ENCODE results near the gene NR4A1. TPM values are rescaled to one million over a fixed set of nuclear protein-coding genes. Genes with fewer than 3 reads are reported as not detected.

NR4A1 gene
- total RNA-seq, 4 donors from 2014 or later, result 26.2 to 88.1 (median 59.4) TPM

DNA sequence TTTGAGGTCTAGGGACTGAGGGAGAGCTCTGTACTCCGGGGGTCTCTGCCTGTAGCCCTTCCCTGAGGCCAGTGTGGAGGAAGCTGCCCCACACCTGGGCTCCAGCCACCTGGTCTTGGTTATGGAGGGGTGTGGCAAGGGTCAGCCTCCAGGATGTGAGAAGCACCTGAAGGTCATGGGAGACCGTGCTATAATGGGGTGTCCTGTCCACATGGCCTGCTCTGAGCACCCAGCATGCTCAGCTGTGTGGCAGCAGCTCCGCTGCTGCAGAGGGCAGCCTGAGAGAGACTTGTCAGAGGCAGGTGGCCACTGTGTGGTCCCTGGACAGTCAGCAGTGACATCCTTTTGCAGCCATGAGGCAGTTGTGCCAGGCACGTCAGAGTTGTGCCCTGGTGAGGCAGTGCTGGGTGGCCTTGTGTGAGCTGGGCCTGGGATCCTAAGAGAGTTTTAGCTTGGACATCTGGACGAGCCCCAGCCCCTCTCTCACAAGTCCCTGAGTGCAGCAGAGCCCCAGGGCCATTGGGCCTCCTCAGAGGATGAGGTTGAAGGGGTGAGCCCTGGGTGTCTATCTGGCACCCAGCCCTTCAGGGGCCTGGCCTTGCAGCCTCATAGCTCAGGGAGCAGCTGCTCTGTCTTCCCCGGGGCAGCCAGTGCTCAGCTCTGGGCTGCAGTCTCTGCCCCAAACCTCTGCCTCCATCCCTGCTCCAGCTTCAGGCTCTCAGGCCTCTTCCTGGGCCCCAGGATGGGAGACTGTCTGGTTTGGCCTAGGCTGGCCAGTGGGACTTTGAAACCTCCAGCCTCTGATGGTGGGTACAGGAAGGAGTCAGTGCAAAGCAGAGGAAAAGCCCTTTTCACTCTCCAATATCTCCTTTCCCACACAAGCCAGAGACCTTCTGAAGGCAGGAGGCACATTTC is 11.2 kb downstream of the NR4A1 start:
- intact Hi-C loops (cut with DNase I), result no loop called here
- H3K36me3 ChIP-seq, result peaks cover 0 to 28% (median 19%) of the 10 kb centered on the region in 4 donors
- peaks cover 10 to 49% (median 30%) of the 10 kb centered on the region in 4 donors for H3K4me1 ChIP-seq
- H3K27ac ChIP-seq (replicated peaks in 1 of 4), result peak overlapping the region; percentile 54 to 76 (median 66)
- no peak for TF ChIP-seq EP300 (IDR thresholded peaks at IDR 0.05)
- no peak for TF ChIP-seq POLR2A (IDR thresholded peaks at IDR 0.05; ENCODE audit: low read depth)
- no peak overlapping the region for H3K4me3 ChIP-seq
- 75% methylated on average over 3 of the region's 6 CpGs for WGBS
- no peaks in the 10 kb centered on the region for H3K9me3 ChIP-seq
- no peak for DNase-seq (ENCODE audit: extremely low spot score)
- no peaks in the 10 kb centered on the region for H3K27me3 ChIP-seq

DNA sequence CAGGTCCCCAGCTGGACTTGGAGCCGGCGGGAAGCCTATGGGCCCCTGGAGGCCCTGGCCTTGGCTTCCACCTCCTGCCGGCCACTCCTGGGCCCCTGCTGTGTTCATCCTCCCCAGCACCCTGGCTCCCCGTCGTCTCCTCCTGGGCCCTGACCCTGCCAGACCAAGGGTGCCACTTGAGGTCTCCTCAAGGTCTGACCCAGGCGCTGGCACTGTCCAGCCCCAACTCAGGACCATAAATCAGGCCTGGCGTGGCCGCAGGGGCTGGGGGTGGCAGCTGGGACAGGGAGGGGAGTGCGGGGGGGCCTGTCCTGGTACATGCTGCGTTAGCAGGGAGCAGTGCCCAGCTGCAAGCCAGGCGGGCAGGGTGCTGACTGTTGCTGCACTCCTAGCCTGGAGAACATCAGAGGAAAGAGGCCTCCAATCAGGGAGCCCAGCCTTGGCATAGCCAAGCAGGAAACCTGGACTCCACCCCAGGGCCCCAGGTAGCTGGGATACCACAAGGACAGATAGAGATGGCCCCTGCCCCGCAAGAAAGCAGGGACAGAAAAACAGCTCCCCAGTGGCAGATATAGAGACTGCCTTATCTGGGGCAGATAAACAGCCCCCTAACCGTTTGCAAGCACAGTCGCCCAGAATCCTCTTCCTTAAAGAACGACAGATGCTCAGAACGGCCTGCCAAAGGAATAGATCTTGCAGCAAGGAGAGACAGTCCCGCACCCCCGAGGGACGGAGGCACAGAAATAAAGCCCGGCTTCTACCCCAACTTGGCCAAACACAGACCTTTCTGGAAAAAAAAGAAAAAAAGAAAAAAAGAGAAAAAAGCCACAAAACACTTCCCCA is 12.1 kb downstream of the NR4A1 start:
- H3K4me1 ChIP-seq, result peaks cover 10 to 46% (median 29%) of the 10 kb centered on the region in 4 donors
- no peak for DNase-seq (ENCODE audit: extremely low spot score)
- intact Hi-C loops (cut with DNase I), result no loop called here
- TF ChIP-seq, protein P1, sequence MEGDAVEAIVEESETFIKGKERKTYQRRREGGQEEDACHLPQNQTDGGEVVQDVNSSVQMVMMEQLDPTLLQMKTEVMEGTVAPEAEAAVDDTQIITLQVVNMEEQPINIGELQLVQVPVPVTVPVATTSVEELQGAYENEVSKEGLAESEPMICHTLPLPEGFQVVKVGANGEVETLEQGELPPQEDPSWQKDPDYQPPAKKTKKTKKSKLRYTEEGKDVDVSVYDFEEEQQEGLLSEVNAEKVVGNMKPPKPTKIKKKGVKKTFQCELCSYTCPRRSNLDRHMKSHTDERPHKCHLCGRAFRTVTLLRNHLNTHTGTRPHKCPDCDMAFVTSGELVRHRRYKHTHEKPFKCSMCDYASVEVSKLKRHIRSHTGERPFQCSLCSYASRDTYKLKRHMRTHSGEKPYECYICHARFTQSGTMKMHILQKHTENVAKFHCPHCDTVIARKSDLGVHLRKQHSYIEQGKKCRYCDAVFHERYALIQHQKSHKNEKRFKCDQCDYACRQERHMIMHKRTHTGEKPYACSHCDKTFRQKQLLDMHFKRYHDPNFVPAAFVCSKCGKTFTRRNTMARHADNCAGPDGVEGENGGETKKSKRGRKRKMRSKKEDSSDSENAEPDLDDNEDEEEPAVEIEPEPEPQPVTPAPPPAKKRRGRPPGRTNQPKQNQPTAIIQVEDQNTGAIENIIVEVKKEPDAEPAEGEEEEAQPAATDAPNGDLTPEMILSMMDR (IDR thresholded peaks at IDR 0.05), result no peak
- TF ChIP-seq EP300 (IDR thresholded peaks at IDR 0.05), result no peak
- no peak for TF ChIP-seq POLR2A (IDR thresholded peaks at IDR 0.05; ENCODE audit: low read depth)
- TF ChIP-seq POLR2AphosphoS5 (IDR thresholded peaks at IDR 0.05), result no peak
- no peak overlapping the region for H3K4me3 ChIP-seq
- H3K27me3 ChIP-seq, result no peaks in the 10 kb centered on the region
- H3K9me3 ChIP-seq, result no peaks in the 10 kb centered on the region
- 57% methylated on average over 15 of the region's 20 CpGs for WGBS
- H3K36me3 ChIP-seq, result peaks cover 0 to 19% (median 10%) of the 10 kb centered on the region in 4 donors
- H3K27ac ChIP-seq (replicated peaks in 1 of 4), result peak overlapping the region; percentile 54 to 76 (median 66)

- Histone ChIP-seq H3K9me3 (no peaks in the 10 kb centered on the region), H3K27ac (replicated peaks in 1 of 4) (peak overlapping the region; percentile 54 to 76 (median 66)), H3K36me3 (peaks cover 0 to 11% (median 2%) of the 10 kb centered on the region in 4 donors), H3K27me3 (no peaks in the 10 kb centered on the region), H3K4me1 (peaks cover 10 to 39% (median 29%) of the 10 kb centered on the region in 4 donors), H3K4me3 (no peak overlapping the region)
- TF ChIP-seq POLR2AphosphoS5 (IDR thresholded peaks at IDR 0.05) (peak; percentile 54 to 61), EP300 (IDR thresholded peaks at IDR 0.05) (no peak)
- intact Hi-C loops (cut with DNase I), result no loop called here
- no peak for DNase-seq (ENCODE audit: extremely low spot score)
- 72% methylated on average over 6 of the region's 12 CpGs for WGBS
Measured at GRCh38 chr12:52063981-52064649, 12.9 kb downstream of the NR4A1 start.

GRCh38 chr12:52066346-52067080 is 15.3 kb downstream of the NR4A1 start:
- TF ChIP-seq EP300 (IDR thresholded peaks at IDR 0.05) (no peak), POLR2AphosphoS5 (IDR thresholded peaks at IDR 0.05) (no peak), POLR2A (IDR thresholded peaks at IDR 0.05; ENCODE audit: low read depth) (no peak)
- TF ChIP-seq, protein P1 (IDR thresholded peaks at IDR 0.05), result no peak
- WGBS, result 51% methylated on average over 6 of the region's 8 CpGs
- DNase-seq (ENCODE audit: extremely low spot score), result no peak
- intact Hi-C loops (cut with DNase I), result no loop called here
- no peaks in the 10 kb centered on the region for H3K36me3 ChIP-seq
- peaks cover 21 to 52% (median 43%) of the 10 kb centered on the region in 4 donors for H3K4me1 ChIP-seq
- H3K27me3 ChIP-seq, result no peaks in the 10 kb centered on the region
- no peak overlapping the region for H3K4me3 ChIP-seq
- H3K9me3 ChIP-seq, result no peaks in the 10 kb centered on the region
- no peak overlapping the region for H3K27ac ChIP-seq (replicated peaks in 1 of 4)

- intact Hi-C loops (cut with DNase I), result no loop called here
- Histone ChIP-seq H3K9me3 (no peaks in the 10 kb centered on the region), H3K27me3 (no peaks in the 10 kb centered on the region), H3K4me1 (peaks cover 22 to 56% (median 46%) of the 10 kb centered on the region in 4 donors), H3K27ac (replicated peaks in 1 of 4) (no peak overlapping the region), H3K4me3 (no peak overlapping the region), H3K36me3 (peaks cover 0 to 4% (median under 1%) of the 10 kb centered on the region in 4 donors)
- 77% methylated on average over 3 of the region's 3 CpGs for WGBS
- DNase-seq (ENCODE audit: extremely low spot score), result no peak
- TF ChIP-seq, protein P1 (IDR thresholded peaks at IDR 0.05), result no peak
- TF ChIP-seq POLR2AphosphoS5 (IDR thresholded peaks at IDR 0.05) (no peak), EP300 (IDR thresholded peaks at IDR 0.05) (no peak), POLR2A (IDR thresholded peaks at IDR 0.05; ENCODE audit: low read depth) (no peak)
Measured at GRCh38 chr12:52067081-52067374, 15.8 kb downstream of the NR4A1 start.
